Activated naive CD4-positive, alpha-beta T cell treated with anti-CD3 and anti-CD28 coated beads, Interleukin-2, amount 10 ng/mL, durations not matched to agents 7 days and 5 days (primary cell): Measurements from ENCODE around the gene PLEKHG4B.
"Not testable (repeated sequence)": the region's sequence is repeated elsewhere in the genome, so short reads cannot be mapped to it uniquely, and the experiment has no call there.

Source experiments
- CTCF ChIA-PET: fragments of 350-600 bp; sonication (Branson Sonifier 250); formaldehyde crosslinking; loops from one replicate; lab custom pipeline; 2021; ENCODE audit warnings: antibody characterized with exemption; lab: Charles Lee
- DNase-seq: peaks from one replicate; pipeline ENCODE4 v3.0.0-alpha.2; 2020
- H3K27ac Mint-ChIP-seq: one replicate; pipeline ENCODE4 v1.8.0; 2021; ENCODE audit warnings: mild to moderate bottlenecking, moderate library complexity, mixed read lengths
- H3K27me3 Mint-ChIP-seq: one replicate; pipeline ENCODE4 v1.8.0; 2021; ENCODE audit warnings: mild to moderate bottlenecking, mixed read lengths
- H3K36me3 Mint-ChIP-seq: one replicate; pipeline ENCODE4 v1.8.0; 2021; ENCODE audit warnings: mixed read lengths
- H3K4me1 Mint-ChIP-seq: one replicate; pipeline ENCODE4 v1.8.0; 2021; ENCODE audit warnings: mixed read lengths
- H3K4me3 Mint-ChIP-seq: one replicate; pipeline ENCODE4 v1.8.0; 2021; ENCODE audit warnings: mild to moderate bottlenecking, moderate library complexity, mixed read lengths
- H3K9me3 Mint-ChIP-seq: one replicate; pipeline ENCODE4 v1.8.0; 2021; ENCODE audit warnings: mixed read lengths

PLEKHG4B gene

GRCh38 chr5:99815-100214 lies 7.8 kb downstream of the PLEKHG4B start:
- no peaks in the 10 kb centered on the region for H3K9me3 Mint-ChIP-seq

GRCh38 chr5:102411-103043 lies 10.6 kb downstream of the PLEKHG4B start:
- Mint-ChIP-seq H3K27ac (no peak overlapping the region), H3K9me3 (no peaks in the 10 kb centered on the region), H3K27me3 (peaks cover 8% of the 10 kb centered on the region), H3K4me3 (no peak overlapping the region), H3K4me1 (no peaks in the 10 kb centered on the region), H3K36me3 (no peaks in the 10 kb centered on the region)
- DNase-seq: no peak
- CTCF ChIA-PET: no interaction called here

More at GRCh38 chr5:99815-100214, 7.8 kb downstream of the PLEKHG4B start:
- H3K27ac Mint-ChIP-seq: no peak overlapping the region
- H3K4me3 Mint-ChIP-seq: no peak overlapping the region
- no peak for DNase-seq
- CTCF ChIA-PET: no interaction called here
- no peaks in the 10 kb centered on the region for H3K4me1 Mint-ChIP-seq
- no peaks in the 10 kb centered on the region for H3K36me3 Mint-ChIP-seq
- peaks cover 13% of the 10 kb centered on the region for H3K27me3 Mint-ChIP-seq

- H3K36me3 Mint-ChIP-seq, H3K27ac Mint-ChIP-seq, DNase-seq, H3K27me3 Mint-ChIP-seq, H3K4me1 Mint-ChIP-seq, H3K9me3 Mint-ChIP-seq, CTCF ChIA-PET, H3K4me3 Mint-ChIP-seq: not testable (repeated sequence)
Measured at GRCh38 chr5:104106-104505, 12.1 kb downstream of the PLEKHG4B start.

- Mint-ChIP-seq H3K4me1 (no peaks in the 10 kb centered on the region), H3K9me3 (no peaks in the 10 kb centered on the region), H3K27me3 (peaks cover 8% of the 10 kb centered on the region), H3K27ac (no peak overlapping the region), H3K36me3 (no peaks in the 10 kb centered on the region), H3K4me3 (no peak overlapping the region)
- no peak for DNase-seq
- CTCF ChIA-PET: no interaction called here
Measured at GRCh38 chr5:104778-105296, 12.9 kb downstream of the PLEKHG4B start.

- Mint-ChIP-seq H3K4me3 (no peak overlapping the region), H3K4me1 (no peaks in the 10 kb centered on the region), H3K9me3 (peaks cover 5% of the 10 kb centered on the region), H3K27me3 (peaks cover 8% of the 10 kb centered on the region), H3K36me3 (no peaks in the 10 kb centered on the region), H3K27ac (no peak overlapping the region)
- no peak for DNase-seq
- CTCF ChIA-PET: no interaction called here
Measured at GRCh38 chr5:105504-106070, 13.6 kb downstream of the PLEKHG4B start.

GRCh38 chr5:106587-106986 lies 14.6 kb downstream of the PLEKHG4B start:
- H3K27ac Mint-ChIP-seq: no peak overlapping the region
- no peaks in the 10 kb centered on the region for H3K4me1 Mint-ChIP-seq
- H3K4me3 Mint-ChIP-seq: no peak overlapping the region
- peaks cover 8% of the 10 kb centered on the region for H3K27me3 Mint-ChIP-seq
- CTCF ChIA-PET: no interaction called here
- peaks cover 6% of the 10 kb centered on the region for H3K9me3 Mint-ChIP-seq
- no peak for DNase-seq
- no peaks in the 10 kb centered on the region for H3K36me3 Mint-ChIP-seq

- H3K4me1 Mint-ChIP-seq: no peaks in the 10 kb centered on the region
- H3K27me3 Mint-ChIP-seq: peaks cover 8% of the 10 kb centered on the region
- no peak overlapping the region for H3K27ac Mint-ChIP-seq
- H3K9me3 Mint-ChIP-seq: peaks cover 6% of the 10 kb centered on the region
- no peak overlapping the region for H3K4me3 Mint-ChIP-seq
- CTCF ChIA-PET: no interaction called here
- no peak for DNase-seq
- no peaks in the 10 kb centered on the region for H3K36me3 Mint-ChIP-seq
Measured at GRCh38 chr5:107526-107925, 15.6 kb downstream of the PLEKHG4B start.

GRCh38 chr5:109826-110225 lies 17.9 kb downstream of the PLEKHG4B start:
- Mint-ChIP-seq H3K4me3 (no peak overlapping the region), H3K9me3 (peaks cover 6% of the 10 kb centered on the region), H3K27me3 (peaks cover 6% of the 10 kb centered on the region), H3K27ac (no peak overlapping the region), H3K36me3 (no peaks in the 10 kb centered on the region), H3K4me1 (no peaks in the 10 kb centered on the region)
- DNase-seq: no peak
- CTCF ChIA-PET: no interaction called here

GRCh38 chr5:110270-110888 lies 18.4 kb downstream of the PLEKHG4B start:
- no peaks in the 10 kb centered on the region for H3K4me1 Mint-ChIP-seq
- peaks cover 3% of the 10 kb centered on the region for H3K27me3 Mint-ChIP-seq
- H3K4me3 Mint-ChIP-seq: no peak overlapping the region
- H3K36me3 Mint-ChIP-seq: no peaks in the 10 kb centered on the region
- peaks cover 6% of the 10 kb centered on the region for H3K9me3 Mint-ChIP-seq
- no peak for DNase-seq
- CTCF ChIA-PET: no interaction called here
- no peak overlapping the region for H3K27ac Mint-ChIP-seq

GRCh38 chr5:111171-111570 lies 19.2 kb downstream of the PLEKHG4B start:
- no peaks in the 10 kb centered on the region for H3K4me1 Mint-ChIP-seq
- CTCF ChIA-PET: no interaction called here
- peaks cover 6% of the 10 kb centered on the region for H3K9me3 Mint-ChIP-seq
- no peak overlapping the region for H3K27ac Mint-ChIP-seq
- H3K4me3 Mint-ChIP-seq: no peak overlapping the region
- peaks cover 3% of the 10 kb centered on the region for H3K27me3 Mint-ChIP-seq
- no peak for DNase-seq
- no peaks in the 10 kb centered on the region for H3K36me3 Mint-ChIP-seq

GRCh38 chr5:119486-120097 lies 27.6 kb downstream of the PLEKHG4B start:
- CTCF ChIA-PET: no interaction called here
- DNase-seq: no peak
- H3K9me3 Mint-ChIP-seq: peaks cover 4% of the 10 kb centered on the region
- no peaks in the 10 kb centered on the region for H3K36me3 Mint-ChIP-seq
- no peak overlapping the region for H3K27ac Mint-ChIP-seq
- no peak overlapping the region for H3K4me3 Mint-ChIP-seq
- H3K4me1 Mint-ChIP-seq: no peaks in the 10 kb centered on the region
- H3K27me3 Mint-ChIP-seq: peaks cover 7% of the 10 kb centered on the region

- H3K36me3 Mint-ChIP-seq: no peaks in the 10 kb centered on the region
- no peak for DNase-seq
- H3K9me3 Mint-ChIP-seq: peaks cover 9% of the 10 kb centered on the region
- CTCF ChIA-PET: no interaction called here
- no peak overlapping the region for H3K27ac Mint-ChIP-seq
- H3K4me1 Mint-ChIP-seq: no peaks in the 10 kb centered on the region
- H3K27me3 Mint-ChIP-seq: peaks cover 11% of the 10 kb centered on the region
- no peak overlapping the region for H3K4me3 Mint-ChIP-seq
Measured at GRCh38 chr5:121432-121831, 29.5 kb downstream of the PLEKHG4B start.

- no peak for DNase-seq
- no peaks in the 10 kb centered on the region for H3K4me1 Mint-ChIP-seq
- peaks cover 10% of the 10 kb centered on the region for H3K9me3 Mint-ChIP-seq
- CTCF ChIA-PET: no interaction called here
- H3K4me3 Mint-ChIP-seq: no peak overlapping the region
- peaks cover 4% of the 10 kb centered on the region for H3K27me3 Mint-ChIP-seq
- no peaks in the 10 kb centered on the region for H3K36me3 Mint-ChIP-seq
- H3K27ac Mint-ChIP-seq: no peak overlapping the region
Measured at GRCh38 chr5:125815-126214, 33.8 kb downstream of the PLEKHG4B start.

GRCh38 chr5:126806-127205 lies 34.8 kb downstream of the PLEKHG4B start:
- no peak for DNase-seq
- Mint-ChIP-seq H3K9me3 (peaks cover 7% of the 10 kb centered on the region), H3K4me1 (no peaks in the 10 kb centered on the region), H3K36me3 (no peaks in the 10 kb centered on the region), H3K27me3 (peaks cover 4% of the 10 kb centered on the region), H3K4me3 (no peak overlapping the region), H3K27ac (no peak overlapping the region)
- CTCF ChIA-PET: no interaction called here

GRCh38 chr5:127886-128285 lies 35.9 kb downstream of the PLEKHG4B start:
- H3K4me1 Mint-ChIP-seq: no peaks in the 10 kb centered on the region
- no peak overlapping the region for H3K4me3 Mint-ChIP-seq
- peaks cover 7% of the 10 kb centered on the region for H3K9me3 Mint-ChIP-seq
- no peaks in the 10 kb centered on the region for H3K36me3 Mint-ChIP-seq
- no peak for DNase-seq
- CTCF ChIA-PET: no interaction called here
- peaks cover 4% of the 10 kb centered on the region for H3K27me3 Mint-ChIP-seq
- no peak overlapping the region for H3K27ac Mint-ChIP-seq
